Fibroblast of gingiva (primary cell): ENCODE measurements around the gene FTCD.
"Not testable (repeated sequence)": the region's sequence is repeated elsewhere in the genome, so short reads cannot be mapped to it uniquely, and the experiment has no call there.

Experiments
- DNase-seq: peaks from one replicate; pipeline ENCODE4 v3.0.0-alpha.2; 2011; ENCODE audit warnings: low read depth

Gene FTCD

DNA sequence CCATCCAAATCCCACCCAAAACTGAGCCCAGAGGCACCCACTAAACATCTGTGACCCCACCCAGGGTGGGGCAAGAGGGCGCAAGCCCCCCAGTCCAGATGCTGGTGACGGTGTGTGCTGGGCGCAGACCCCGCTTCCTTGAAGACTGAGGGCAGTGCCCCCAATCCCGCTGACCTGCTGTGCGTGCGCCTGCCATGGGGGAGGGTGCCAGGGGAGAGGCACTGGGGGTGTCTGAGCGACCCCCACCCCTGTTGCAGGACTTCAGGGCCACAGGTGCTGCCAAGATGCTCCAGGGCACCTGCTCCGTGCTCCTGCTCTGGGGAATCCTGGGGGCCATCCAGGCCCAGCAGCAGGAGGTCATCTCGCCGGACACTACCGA, 44.2 kb downstream of the FTCD start:
- no peak for DNase-seq

DNA sequence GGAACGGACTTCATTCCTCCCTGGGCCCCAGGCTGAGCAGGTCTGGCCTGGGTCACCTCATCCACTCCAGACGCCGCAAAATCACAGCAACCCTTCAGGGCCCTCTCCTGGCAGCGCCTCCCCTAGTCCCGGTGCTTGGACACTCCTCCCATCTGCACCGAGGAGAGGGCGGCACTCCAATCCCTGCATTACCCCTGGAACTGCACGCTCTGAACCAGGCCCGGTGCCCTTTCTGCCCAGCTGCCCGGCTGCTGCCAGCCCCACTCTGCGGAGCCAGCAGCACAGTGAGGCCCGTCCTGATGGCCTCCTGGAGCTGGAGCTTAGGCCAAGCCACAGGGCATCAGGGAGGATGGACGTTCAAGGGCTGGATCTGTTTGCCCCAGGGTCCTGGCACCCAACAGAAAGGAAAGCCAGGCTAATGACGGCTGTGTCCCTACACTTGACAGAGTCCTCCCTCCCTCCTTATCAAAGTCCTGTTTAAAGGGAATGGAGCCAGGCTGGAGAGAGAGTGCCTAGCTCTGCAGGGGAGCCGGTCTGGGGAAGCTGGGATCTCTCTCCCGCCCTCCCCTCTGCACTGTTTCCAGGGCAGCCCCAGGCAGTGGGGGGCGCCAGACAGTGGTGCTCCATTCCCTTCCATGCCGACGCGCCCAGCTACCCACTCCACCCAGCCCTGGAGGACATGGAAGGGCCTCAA, 44.7 kb downstream of the FTCD start:
- DNase-seq = no peak

DNA sequence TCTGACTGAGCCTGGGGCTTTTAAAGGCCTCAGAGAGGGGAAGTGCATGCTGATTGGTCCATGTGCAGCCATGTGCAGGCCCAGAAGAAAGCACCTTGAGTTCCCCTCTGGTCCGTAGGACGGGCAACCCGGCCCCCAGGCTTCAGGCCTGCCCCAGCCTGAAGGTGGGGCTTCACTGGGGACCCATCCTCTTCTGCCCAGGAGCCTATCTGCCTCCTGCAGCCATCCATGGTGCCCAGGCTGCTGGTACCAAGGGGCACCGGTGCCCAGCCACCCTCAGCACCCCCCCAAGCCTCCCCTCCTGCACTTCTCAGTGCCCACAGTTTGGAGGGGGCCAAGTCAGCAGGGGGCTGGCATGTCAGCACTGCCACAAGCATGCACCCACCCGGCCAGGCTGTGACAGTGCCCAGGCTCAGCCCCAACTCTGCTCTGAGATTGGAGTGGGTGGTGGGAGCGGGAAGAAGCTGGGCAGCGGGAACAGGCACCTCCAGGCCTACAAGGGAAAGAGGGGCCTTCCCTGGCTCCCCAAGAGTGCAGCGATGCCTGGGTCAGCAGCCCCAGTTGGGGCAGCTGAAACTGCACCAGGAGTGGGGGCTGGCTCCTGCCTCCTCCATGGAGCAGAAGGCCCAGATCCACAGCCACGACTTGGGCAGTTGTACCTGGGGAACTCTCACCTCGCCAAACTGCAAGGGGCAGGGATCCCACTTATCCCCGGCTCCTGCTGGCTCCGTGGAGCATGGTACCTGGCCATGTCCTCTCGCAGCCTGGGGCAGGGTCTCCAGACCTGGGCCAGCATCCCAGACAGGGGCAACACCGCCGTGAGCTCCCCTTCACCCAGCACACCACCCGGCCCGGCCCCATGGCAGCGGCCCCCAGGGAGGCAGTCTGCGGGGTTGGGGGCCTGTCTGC, 45.8 kb downstream of the FTCD start:
- DNase-seq = no peak

GRCh38 chr21:46108827-46109312, 46.5 kb downstream of the FTCD start:
- no peak for DNase-seq

- not testable (repeated sequence) for DNase-seq
Observed at GRCh38 chr21:46107376-46107775, 48.0 kb downstream of the FTCD start.

GRCh38 chr21:46104104-46104503, 51.3 kb downstream of the FTCD start:
- DNase-seq = no peak

- no peak for DNase-seq
Observed at GRCh38 chr21:46100906-46101305, 54.5 kb downstream of the FTCD start.

DNA sequence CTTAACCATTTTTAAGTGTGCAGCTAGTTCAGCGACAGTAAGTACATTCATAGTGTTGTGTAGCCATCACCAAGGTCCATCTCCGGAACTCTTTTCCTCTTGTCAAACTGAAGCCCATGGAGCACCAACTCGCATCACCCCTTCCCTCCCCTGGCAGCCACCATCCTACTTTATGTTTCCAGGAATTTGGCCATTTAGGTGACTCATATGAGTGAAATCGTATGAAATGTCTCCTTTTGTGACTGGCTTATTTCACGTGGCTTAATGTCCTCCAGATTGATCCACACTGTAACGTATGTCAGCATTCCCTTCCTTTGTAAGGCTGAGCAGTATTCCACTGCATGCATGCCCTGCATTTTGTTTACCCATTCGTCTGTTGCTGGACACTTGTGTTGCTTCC, 55.0 kb downstream of the FTCD start:
- DNase-seq = peak; percentile 84

- no peak for DNase-seq
Observed at GRCh38 chr21:46100020-46100419, 55.4 kb downstream of the FTCD start.

GRCh38 chr21:46099476-46099875, 55.9 kb downstream of the FTCD start:
- peak; percentile 54 for DNase-seq

GRCh38 chr21:46098303-46099141, 56.9 kb downstream of the FTCD start:
- peak; percentile 55 for DNase-seq

- peak; percentile 76 for DNase-seq
Observed at GRCh38 chr21:46097336-46098293, 57.8 kb downstream of the FTCD start, which contains the start of gene COL6A2. Gene COL6A2, plus strand, starts transcription at chr21:46098112.

DNA sequence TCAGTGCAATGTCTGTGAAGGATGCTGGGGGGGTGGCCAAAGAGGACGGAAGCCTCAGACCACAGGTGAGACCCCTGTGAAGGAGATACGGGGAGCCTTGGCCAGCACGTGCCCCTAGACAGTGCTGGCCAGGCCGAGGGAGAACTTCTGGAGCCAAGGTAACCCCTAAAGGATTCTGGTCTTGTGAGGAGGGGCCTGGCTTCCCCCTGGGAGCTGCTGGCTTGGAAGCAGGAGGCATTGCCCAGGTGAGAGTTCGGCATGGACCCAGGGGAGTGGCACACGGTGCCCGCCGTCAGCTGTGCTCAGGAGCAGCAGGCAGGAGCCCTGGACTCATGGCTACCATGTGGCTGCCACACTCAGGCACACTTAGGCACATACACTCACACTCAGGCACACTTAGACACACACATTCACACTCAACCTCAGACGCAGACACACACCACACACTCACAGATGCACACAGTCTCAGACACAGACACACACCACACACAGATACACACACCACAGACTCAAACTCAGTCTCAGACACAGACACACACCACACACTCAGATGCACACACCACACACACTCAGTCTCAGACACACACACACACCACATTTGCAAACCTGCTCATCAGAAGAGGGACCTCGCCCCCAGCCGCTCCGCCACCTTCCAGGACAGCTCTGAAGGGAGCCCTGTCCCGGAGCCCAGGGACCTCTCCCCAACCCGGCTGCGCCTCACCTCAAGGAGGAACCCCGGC, 58.6 kb downstream of the FTCD start:
- no peak for DNase-seq

- no peak for DNase-seq
Observed at GRCh38 chr21:46095814-46096595, 59.4 kb downstream of the FTCD start.

GRCh38 chr21:46095083-46095719, 60.2 kb downstream of the FTCD start:
- no peak for DNase-seq

DNA sequence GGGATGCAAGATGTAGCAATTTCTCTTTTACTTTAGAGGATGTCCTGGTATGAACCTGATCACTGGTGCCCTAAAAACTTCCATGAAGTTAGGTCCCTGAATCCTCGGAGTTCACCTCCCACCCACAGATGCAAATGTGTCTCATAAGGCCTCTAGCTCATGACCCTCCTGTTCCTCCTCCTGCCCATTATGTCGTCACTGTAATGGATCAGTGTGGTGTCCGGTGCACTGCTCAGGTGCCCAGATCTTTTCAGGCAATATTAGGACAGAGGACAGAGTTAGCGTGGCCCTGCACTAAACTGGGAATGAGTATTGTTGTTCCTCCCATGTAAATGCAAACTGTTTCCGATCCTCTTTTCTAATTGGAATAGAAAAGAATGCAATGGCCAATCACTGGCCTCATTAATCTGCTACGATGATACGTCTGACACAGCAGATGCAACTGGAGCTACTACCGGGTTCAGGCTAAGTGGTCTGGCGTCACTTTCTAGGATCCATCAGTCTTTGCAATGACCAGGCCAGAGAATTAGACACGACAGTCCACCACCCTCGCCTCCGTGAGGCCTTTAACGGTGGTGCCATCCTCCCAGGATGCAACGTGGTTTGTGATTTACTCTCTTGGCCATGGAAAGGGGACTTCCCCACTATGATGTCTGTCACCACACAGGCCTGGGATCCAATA, 60.8 kb downstream of the FTCD start:
- DNase-seq = no peak

DNA sequence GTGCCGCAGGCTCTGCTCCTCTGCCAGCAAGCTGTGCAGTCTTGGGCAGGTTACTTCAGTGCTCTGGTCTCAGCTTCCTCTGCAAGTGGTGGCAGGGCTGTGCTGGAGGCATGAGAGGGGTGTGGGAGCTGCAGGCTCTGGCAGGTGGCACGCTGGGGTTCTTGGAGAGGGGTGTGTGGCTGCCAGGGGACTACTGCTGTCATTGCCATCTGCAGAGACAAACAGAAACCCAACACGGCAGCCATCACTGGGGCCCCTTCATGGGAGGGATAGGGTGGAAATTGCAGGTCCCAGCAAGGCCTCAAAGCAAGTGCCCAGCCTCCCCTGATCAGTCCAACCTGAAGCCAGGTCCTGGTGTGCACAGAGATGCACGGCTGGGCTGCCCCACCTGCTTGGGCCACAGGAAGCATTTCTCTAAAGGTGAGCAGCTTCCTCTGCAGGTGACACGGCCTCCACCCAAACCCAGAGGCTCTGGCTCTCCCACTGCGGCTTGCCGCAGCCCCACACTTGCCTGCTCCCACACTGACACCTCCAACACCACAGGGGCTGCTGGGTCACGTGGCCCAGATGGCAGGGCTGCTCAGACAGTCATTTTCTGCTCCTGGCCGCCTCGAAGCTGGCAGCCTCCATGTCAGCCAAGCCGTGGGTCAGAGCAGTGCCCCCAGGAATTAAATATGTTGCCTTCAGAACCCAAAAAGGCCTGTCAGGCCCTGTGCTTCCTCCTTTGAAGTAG, 61.5 kb downstream of the FTCD start:
- no peak for DNase-seq
